Measurements from ENCODE around the gene AJM1. TPM values are rescaled to one million over a fixed set of nuclear protein-coding genes. Genes with fewer than 3 reads are reported as not detected.

The AJM1 gene
- total RNA-seq, 1 experiment from 2014 or later = 3.6 TPM

DNA sequence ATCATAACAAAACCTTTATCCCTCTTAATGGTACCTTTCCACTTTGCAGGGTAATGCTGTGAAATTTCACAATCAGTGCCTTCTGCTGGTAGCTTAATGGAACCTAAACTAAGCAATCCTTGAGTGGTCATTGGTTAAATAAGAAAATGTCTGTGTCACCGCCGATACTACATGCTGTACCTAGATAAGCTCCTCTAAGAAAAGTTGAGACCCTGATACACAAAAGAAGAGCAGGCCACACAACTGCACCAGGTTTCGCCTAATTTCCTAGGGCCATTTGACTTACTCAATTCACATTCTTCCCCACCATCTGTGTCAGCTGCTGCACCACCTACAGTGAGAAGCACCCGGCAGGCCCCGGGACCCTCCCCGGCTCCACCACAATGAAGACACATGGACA is 32.9 kb downstream of the AJM1 start:
- BruUV-seq (replicated peaks) = no TSS peak
- ChIA-PET POLR2A (no interaction called here), CTCF (interaction anchor here (0.7 kb wide), 1 partner anchor 33 kb away, joined by 3 read pairs; no protein-coding TSS in a partner anchor)
- Histone ChIP-seq H3K4me1 (no peaks in the 10 kb centered on the region), H3K4me3 (ENCODE audit: low read depth, low read length) (no peak overlapping the region), H3K9me3 (peaks cover 29% of the 10 kb centered on the region), H3K36me3 (ENCODE audit: control insufficient read depth, insufficient read depth, low read length) (no peaks in the 10 kb centered on the region), H3K27me3 (replicated peaks; ENCODE audit: control insufficient read depth, insufficient read depth, low read length) (no peaks in the 10 kb centered on the region)
- Mint-ChIP-seq H3K36me3 (ENCODE audit: insufficient read depth, unreplicated experiment) (peaks cover 9% of the 10 kb centered on the region), H3K27me3 (ENCODE audit: insufficient read depth, unreplicated experiment) (no peaks in the 10 kb centered on the region), H3K4me1 (ENCODE audit: low read depth, unreplicated experiment) (no peaks in the 10 kb centered on the region), H3K27ac (ENCODE audit: unreplicated experiment) (no peak overlapping the region), H3K4me3 (ENCODE audit: unreplicated experiment) (no peak overlapping the region), H3K9me3 (ENCODE audit: unreplicated experiment) (peaks cover 30% of the 10 kb centered on the region)
- intact Hi-C loops (cut with micrococcal nuclease; ENCODE audit: unreplicated experiment) = no loop called here
- TF ChIP-seq, protein P1, sequence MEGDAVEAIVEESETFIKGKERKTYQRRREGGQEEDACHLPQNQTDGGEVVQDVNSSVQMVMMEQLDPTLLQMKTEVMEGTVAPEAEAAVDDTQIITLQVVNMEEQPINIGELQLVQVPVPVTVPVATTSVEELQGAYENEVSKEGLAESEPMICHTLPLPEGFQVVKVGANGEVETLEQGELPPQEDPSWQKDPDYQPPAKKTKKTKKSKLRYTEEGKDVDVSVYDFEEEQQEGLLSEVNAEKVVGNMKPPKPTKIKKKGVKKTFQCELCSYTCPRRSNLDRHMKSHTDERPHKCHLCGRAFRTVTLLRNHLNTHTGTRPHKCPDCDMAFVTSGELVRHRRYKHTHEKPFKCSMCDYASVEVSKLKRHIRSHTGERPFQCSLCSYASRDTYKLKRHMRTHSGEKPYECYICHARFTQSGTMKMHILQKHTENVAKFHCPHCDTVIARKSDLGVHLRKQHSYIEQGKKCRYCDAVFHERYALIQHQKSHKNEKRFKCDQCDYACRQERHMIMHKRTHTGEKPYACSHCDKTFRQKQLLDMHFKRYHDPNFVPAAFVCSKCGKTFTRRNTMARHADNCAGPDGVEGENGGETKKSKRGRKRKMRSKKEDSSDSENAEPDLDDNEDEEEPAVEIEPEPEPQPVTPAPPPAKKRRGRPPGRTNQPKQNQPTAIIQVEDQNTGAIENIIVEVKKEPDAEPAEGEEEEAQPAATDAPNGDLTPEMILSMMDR (IDR thresholded peaks at IDR 0.05; ENCODE audit: insufficient read depth in 1 of 2, low read depth in 1 of 2, low read length in 1 of 2, severe bottlenecking in 1 of 2, unreplicated experiment in 1 of 2) = no peak
- DNase-seq = no peak

DNA sequence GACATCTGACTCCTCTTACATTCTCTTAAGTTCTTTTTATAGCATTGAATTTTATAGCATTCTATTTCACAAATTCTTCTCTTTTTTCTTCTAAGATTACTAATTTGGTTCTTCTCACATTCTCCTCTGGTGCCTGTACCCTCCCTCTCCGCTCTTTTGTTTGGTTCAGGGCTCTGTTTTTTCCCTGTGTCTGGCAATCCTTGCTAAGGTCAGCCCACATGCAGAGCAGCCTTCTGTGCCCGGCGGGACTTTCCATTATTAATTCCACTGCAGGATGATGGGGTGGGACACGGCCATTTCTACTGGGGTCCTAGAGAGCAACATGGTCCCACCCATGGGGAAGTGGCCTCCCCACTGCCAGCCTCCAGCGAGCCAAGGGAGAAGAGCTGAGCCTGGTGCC is 34.2 kb downstream of the AJM1 start:
- Histone ChIP-seq H3K27me3 (replicated peaks; ENCODE audit: control insufficient read depth, insufficient read depth, low read length) (no peaks in the 10 kb centered on the region), H3K36me3 (ENCODE audit: control insufficient read depth, insufficient read depth, low read length) (no peaks in the 10 kb centered on the region), H3K4me3 (ENCODE audit: low read depth, low read length) (no peak overlapping the region), H3K4me1 (peaks cover 2% of the 10 kb centered on the region), H3K9me3 (peaks cover 18% of the 10 kb centered on the region)
- no peak overlapping the region for H3K27ac Mint-ChIP-seq (ENCODE audit: unreplicated experiment)
- H3K9me3 Mint-ChIP-seq (ENCODE audit: unreplicated experiment) = peaks cover 30% of the 10 kb centered on the region
- TF ChIP-seq, protein P1 (IDR thresholded peaks at IDR 0.05; ENCODE audit: insufficient read depth in 1 of 2, low read depth in 1 of 2, low read length in 1 of 2, severe bottlenecking in 1 of 2, unreplicated experiment in 1 of 2) = no peak
- H3K4me1 Mint-ChIP-seq (ENCODE audit: low read depth, unreplicated experiment) = no peaks in the 10 kb centered on the region
- no peak for DNase-seq
- no peak overlapping the region for H3K4me3 Mint-ChIP-seq (ENCODE audit: unreplicated experiment)
- no TSS peak for BruUV-seq (replicated peaks)
- CTCF ChIA-PET = interaction anchor here (0.6 kb wide), 1 partner anchor 28 kb away, joined by 3 read pairs; no protein-coding TSS in a partner anchor
- H3K27me3 Mint-ChIP-seq (ENCODE audit: insufficient read depth, unreplicated experiment) = no peaks in the 10 kb centered on the region
- peaks cover 9% of the 10 kb centered on the region for H3K36me3 Mint-ChIP-seq (ENCODE audit: insufficient read depth, unreplicated experiment)
- POLR2A ChIA-PET = no interaction called here
- intact Hi-C loops (cut with micrococcal nuclease; ENCODE audit: unreplicated experiment) = no loop called here

DNA sequence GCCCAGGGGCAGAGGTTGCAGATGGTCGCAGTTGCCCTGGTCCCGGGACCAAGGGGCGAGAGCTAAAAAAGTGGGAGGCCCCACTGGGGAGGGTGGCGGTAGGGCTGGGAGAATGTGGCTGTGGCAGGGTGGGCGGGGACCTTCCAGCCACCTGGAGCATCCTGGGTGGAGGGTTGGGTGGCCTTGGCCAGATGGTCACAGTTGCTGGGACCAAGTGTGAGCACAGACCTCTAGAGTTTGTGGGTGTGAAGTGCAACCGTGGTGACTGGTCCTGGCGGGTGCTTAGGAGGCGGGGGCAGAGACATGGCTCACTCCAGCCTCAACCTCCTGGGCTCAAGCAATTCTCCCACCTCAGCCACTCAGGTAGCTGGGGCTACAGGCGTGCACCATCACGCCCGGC is 38.4 kb downstream of the AJM1 start:
- intact Hi-C loops (cut with micrococcal nuclease; ENCODE audit: unreplicated experiment) = no loop called here
- peaks cover 9% of the 10 kb centered on the region for H3K36me3 Mint-ChIP-seq (ENCODE audit: insufficient read depth, unreplicated experiment)
- POLR2A ChIA-PET = no interaction called here

More for the DNA sequence above, 38.4 kb downstream of the AJM1 start:
- Mint-ChIP-seq H3K4me3 (ENCODE audit: unreplicated experiment) (no peak overlapping the region), H3K27ac (ENCODE audit: unreplicated experiment) (no peak overlapping the region), H3K27me3 (ENCODE audit: insufficient read depth, unreplicated experiment) (no peaks in the 10 kb centered on the region), H3K4me1 (ENCODE audit: low read depth, unreplicated experiment) (no peaks in the 10 kb centered on the region), H3K9me3 (ENCODE audit: unreplicated experiment) (peaks cover 13% of the 10 kb centered on the region)
- CTCF ChIA-PET = interaction anchor here (2.0 kb wide), 1 partner anchor 166 kb away, joined by 4 read pairs; the partner anchor contains the start of gene NPDC1
- TF ChIP-seq, protein P1 (IDR thresholded peaks at IDR 0.05; ENCODE audit: insufficient read depth in 1 of 2, low read depth in 1 of 2, low read length in 1 of 2, severe bottlenecking in 1 of 2, unreplicated experiment in 1 of 2) = no peak
- BruUV-seq (replicated peaks) = no TSS peak
- H3K4me3 ChIP-seq (ENCODE audit: low read depth, low read length) = no peak overlapping the region
- no peaks in the 10 kb centered on the region for H3K9me3 ChIP-seq
- H3K36me3 ChIP-seq (ENCODE audit: control insufficient read depth, insufficient read depth, low read length) = no peaks in the 10 kb centered on the region
- DNase-seq = no peak
- H3K27me3 ChIP-seq (replicated peaks; ENCODE audit: control insufficient read depth, insufficient read depth, low read length) = no peaks in the 10 kb centered on the region
- peaks cover 24% of the 10 kb centered on the region for H3K4me1 ChIP-seq
